ENCODE results near the gene PGAM2. TPM values are rescaled to one million over a fixed set of nuclear protein-coding genes. Genes with fewer than 3 reads are reported as not detected.

The PGAM2 gene
- polyA plus RNA-seq, 3 donors, result 0.13 TPM; not detected in 2

- no peak for DNase-seq
- no peaks in the 10 kb centered on the region for H3K4me1 ChIP-seq (ENCODE audit: control insufficient read depth in 1 of 2, insufficient read depth in 2 of 2, low read length in 2 of 2)
- H3K27me3 ChIP-seq (ENCODE audit: control insufficient read depth in 2 of 2, insufficient read depth in 2 of 2, low read length in 2 of 2), result peaks cover 0 to under 1% of the 10 kb centered on the region in 2 donors
- H3K27ac ChIP-seq (ENCODE audit: low read depth in 1 of 2, low read length in 2 of 2), result no peak overlapping the region
- Mint-ChIP-seq H3K4me1 (no peaks in the 10 kb centered on the region), H3K4me3 (no peak overlapping the region), H3K36me3 (peaks cover 10 to 25% of the 10 kb centered on the region in 2 donors), H3K27me3 (ENCODE audit: low read depth in 3 of 3) (peaks cover 2 to 4% (median 4%) of the 10 kb centered on the region in 3 donors), H3K27ac (no peak overlapping the region), H3K9me3 (peaks cover 0 to 8% (median 3%) of the 10 kb centered on the region in 7 donors)
- no peak overlapping the region for H3K9ac ChIP-seq (ENCODE audit: insufficient read depth, low read length, poor library complexity, severe bottlenecking)
- no peak overlapping the region for H2AFZ ChIP-seq (ENCODE audit: insufficient read depth, low read depth, low read length, poor library complexity, severe bottlenecking)
- no peaks in the 10 kb centered on the region for H3K9me3 ChIP-seq (replicated peaks in 1 of 2; ENCODE audit: control insufficient read depth in 1 of 2, insufficient read depth in 1 of 2, low read length in 2 of 2)
- WGBS (ENCODE audit: insufficient coverage), result 79% methylated on average over 14 of the region's 27 CpGs
- H4K20me1 ChIP-seq (ENCODE audit: insufficient read depth, low read length), result no peaks in the 10 kb centered on the region
- peaks cover 0 to 3% of the 10 kb centered on the region in 2 donors for H3K36me3 ChIP-seq (replicated peaks in 1 of 2; ENCODE audit: control insufficient read depth in 1 of 2, insufficient read depth in 2 of 2, low read length in 2 of 2)
- no peak overlapping the region for H3K4me2 ChIP-seq (replicated peaks; ENCODE audit: extremely low read depth, low read length, poor library complexity, severe bottlenecking)
- no peak for TF ChIP-seq CTCF (IDR thresholded peaks at IDR 0.05)
- H3K4me3 ChIP-seq (replicated peaks in 1 of 3; ENCODE audit: low read depth in 2 of 3, low read length in 3 of 3), result no peak overlapping the region
- intact Hi-C loops (cut with micrococcal nuclease), result no loop called here
- H3K79me2 ChIP-seq (ENCODE audit: insufficient read depth, low read length), result no peaks in the 10 kb centered on the region
Measured at GRCh38 chr7:44110719-44111635, 45.6 kb upstream of the PGAM2 start.

GRCh38 chr7:44109991-44110390 is 44.6 kb upstream of the PGAM2 start:
- H3K27me3 ChIP-seq (ENCODE audit: control insufficient read depth in 2 of 2, insufficient read depth in 2 of 2, low read length in 2 of 2), result peaks cover 3 to 10% of the 10 kb centered on the region in 2 donors
- Mint-ChIP-seq H3K27ac (no peak overlapping the region), H3K4me3 (no peak overlapping the region), H3K4me1 (peaks cover 3% of the 10 kb centered on the region), H3K27me3 (ENCODE audit: low read depth in 3 of 3) (peaks cover 11 to 14% (median 11%) of the 10 kb centered on the region in 3 donors), H3K9me3 (peaks cover 0 to 10% (median 3%) of the 10 kb centered on the region in 7 donors), H3K36me3 (peaks cover 5 to 15% of the 10 kb centered on the region in 2 donors)
- H3K79me2 ChIP-seq (ENCODE audit: insufficient read depth, low read length), result no peaks in the 10 kb centered on the region
- no peak for DNase-seq
- no peak overlapping the region for H3K9ac ChIP-seq (ENCODE audit: insufficient read depth, low read length, poor library complexity, severe bottlenecking)
- 98% methylated on average over 17 of the region's 18 CpGs for WGBS (ENCODE audit: insufficient coverage)
- H3K4me1 ChIP-seq (ENCODE audit: control insufficient read depth in 1 of 2, insufficient read depth in 2 of 2, low read length in 2 of 2), result no peaks in the 10 kb centered on the region
- H3K4me3 ChIP-seq (replicated peaks in 1 of 3; ENCODE audit: low read depth in 2 of 3, low read length in 3 of 3), result no peak overlapping the region
- H4K20me1 ChIP-seq (ENCODE audit: insufficient read depth, low read length), result no peaks in the 10 kb centered on the region
- no peak for TF ChIP-seq CTCF (IDR thresholded peaks at IDR 0.05)
- no peak overlapping the region for H2AFZ ChIP-seq (ENCODE audit: insufficient read depth, low read depth, low read length, poor library complexity, severe bottlenecking)
- no peaks in the 10 kb centered on the region for H3K9me3 ChIP-seq (replicated peaks in 1 of 2; ENCODE audit: control insufficient read depth in 1 of 2, insufficient read depth in 1 of 2, low read length in 2 of 2)
- H3K27ac ChIP-seq (ENCODE audit: low read depth in 1 of 2, low read length in 2 of 2), result no peak overlapping the region
- intact Hi-C loops (cut with micrococcal nuclease), result no loop called here
- H3K36me3 ChIP-seq (replicated peaks in 1 of 2; ENCODE audit: control insufficient read depth in 1 of 2, insufficient read depth in 2 of 2, low read length in 2 of 2), result peaks cover 0 to 2% of the 10 kb centered on the region in 2 donors
- no peak overlapping the region for H3K4me2 ChIP-seq (replicated peaks; ENCODE audit: extremely low read depth, low read length, poor library complexity, severe bottlenecking)
